MM.1S (cell line): ENCODE measurements around the gene PUS1.

Experiments
- DNase-seq: peaks from one replicate; pipeline ENCODE4 v3.0.0-alpha.2; 2015
- H2AFZ ChIP-seq: fragments of 300-600 bp; sonication (generic); 2 replicates; pipeline ENCODE4 v1.6.0; 2016; ENCODE audit warnings: antibody characterized with exemption, low read length
- H3F3A ChIP-seq: fragments of 300-600 bp; sonication (generic); 2 replicates; pipeline ENCODE4 v1.6.1; 2016; ENCODE audit warnings: mild to moderate bottlenecking, antibody characterized with exemption, low read length, moderate library complexity, mixed read lengths; ENCODE audit not compliant: insufficient read depth
- H3K27ac ChIP-seq: fragments of 300-600 bp; sonication (generic); 2 replicates; pipeline ENCODE4 v1.5.1; 2016; ENCODE audit warnings: mild to moderate bottlenecking, low read length
- H3K27me3 ChIP-seq: fragments of 300-600 bp; sonication (generic); replicated peaks from 2 replicates; pipeline ENCODE4 v1.6.0; 2016; ENCODE audit warnings: low read length; ENCODE audit not compliant: insufficient read depth
- H3K36me3 ChIP-seq: fragments of 300-600 bp; sonication (generic); replicated peaks from 2 replicates; pipeline ENCODE4 v1.6.1; 2016; ENCODE audit warnings: mild to moderate bottlenecking, low read length, mixed read lengths; ENCODE audit not compliant: insufficient read depth
- H3K4me1 ChIP-seq: fragments of 300-600 bp; sonication (generic); 2 replicates; pipeline ENCODE4 v1.6.1; 2016; ENCODE audit warnings: low read length, mixed read lengths
- H3K4me2 ChIP-seq: fragments of 300-600 bp; sonication (generic); 2 replicates; pipeline ENCODE4 v1.6.0; 2016; ENCODE audit warnings: low read depth, low read length
- H3K4me3 ChIP-seq: fragments of 300-600 bp; sonication (generic); 2 replicates; pipeline ENCODE4 v1.5.1; 2016; ENCODE audit warnings: low read length, mixed read lengths
- H3K79me2 ChIP-seq: fragments of 300-600 bp; sonication (generic); 2 replicates; pipeline ENCODE4 v1.6.1; 2016; ENCODE audit warnings: mixed run types, low read length, mixed read lengths
- H3K9ac ChIP-seq: fragments of 300-600 bp; sonication (generic); 2 replicates; pipeline ENCODE4 v1.6.1; 2016; ENCODE audit warnings: low read length, mixed read lengths
- H3K9me2 ChIP-seq: fragments of 300-600 bp; sonication (generic); replicated peaks from 2 replicates; pipeline ENCODE4 v1.6.1; 2016; ENCODE audit warnings: mild to moderate bottlenecking, low read length, mixed read lengths; ENCODE audit not compliant: insufficient read depth
- H3K9me3 ChIP-seq: fragments of 300-600 bp; sonication (generic); replicated peaks from 2 replicates; pipeline ENCODE4 v1.6.1; 2016; ENCODE audit warnings: mild to moderate bottlenecking, low read length, mixed read lengths; ENCODE audit not compliant: insufficient read depth
- H4K20me1 ChIP-seq: fragments of 300-600 bp; sonication (generic); 2 replicates; pipeline ENCODE4 v1.6.1; 2016; ENCODE audit warnings: mild to moderate bottlenecking, low read length, moderate library complexity, mixed read lengths; ENCODE audit not compliant: insufficient read depth
- CTCF ChIP-seq: fragments of 300-600 bp; sonication (generic); IDR thresholded peaks from 2 replicates; pipeline ENCODE4 v1.5.1; 2016; ENCODE audit warnings: antibody characterized with exemption, low read length, mixed read lengths
- EZH2 ChIP-seq: fragments of 300-600 bp; sonication (generic); optimal IDR thresholded peaks from 2 replicates; pipeline ENCODE3; 2017; ENCODE audit warnings: low read depth, mild to moderate bottlenecking, antibody characterized with exemption, low read length, mixed read lengths
- EZH2phosphoT487 ChIP-seq: fragments of 300-600 bp; sonication (generic); IDR thresholded peaks from 2 replicates; pipeline ENCODE4 v1.6.1; 2018; ENCODE audit warnings: antibody characterized with exemption, low read length

PUS1 gene

GRCh38 chr12:131919051-131919347 is 10.1 kb upstream of the PUS1 start:
- no peaks in the 10 kb centered on the region for H3K79me2 ChIP-seq
- H3K27ac ChIP-seq, result no peak overlapping the region
- no peak overlapping the region for H3K4me3 ChIP-seq
- H3K9me3 ChIP-seq, result no peaks in the 10 kb centered on the region
- H2AFZ ChIP-seq, result no peak overlapping the region
- DNase-seq, result no peak
- H4K20me1 ChIP-seq, result no peaks in the 10 kb centered on the region
- TF ChIP-seq EZH2phosphoT487 (no peak), EZH2 (no peak), CTCF (no peak)
- H3K27me3 ChIP-seq, result no peaks in the 10 kb centered on the region
- H3K36me3 ChIP-seq, result no peaks in the 10 kb centered on the region
- no peaks in the 10 kb centered on the region for H3K9me2 ChIP-seq
- H3K4me1 ChIP-seq, result peaks cover 5% of the 10 kb centered on the region
- no peak overlapping the region for H3K4me2 ChIP-seq
- no peaks in the 10 kb centered on the region for H3F3A ChIP-seq
- H3K9ac ChIP-seq, result no peak overlapping the region

GRCh38 chr12:131919366-131920156 is 9.5 kb upstream of the PUS1 start:
- DNase-seq, result no peak
- Histone ChIP-seq H2AFZ (no peak overlapping the region), H3K9ac (no peak overlapping the region), H3F3A (0 out of 2 replicates have a peak, but pooled peaks cover 2% of the 10 kb centered on the region), H3K79me2 (no peaks in the 10 kb centered on the region), H3K27me3 (no peaks in the 10 kb centered on the region), H4K20me1 (no peaks in the 10 kb centered on the region), H3K4me1 (peaks cover 5% of the 10 kb centered on the region), H3K36me3 (no peaks in the 10 kb centered on the region), H3K27ac (no peak overlapping the region), H3K9me2 (no peaks in the 10 kb centered on the region), H3K4me3 (no peak overlapping the region), H3K9me3 (no peaks in the 10 kb centered on the region), H3K4me2 (no peak overlapping the region)
- TF ChIP-seq EZH2phosphoT487, result no peak
- TF ChIP-seq EZH2, result no peak
- TF ChIP-seq CTCF, result no peak

GRCh38 chr12:131920157-131920508 is 8.9 kb upstream of the PUS1 start:
- Histone ChIP-seq H3K4me1 (peaks cover 5% of the 10 kb centered on the region), H3F3A (0 out of 2 replicates have a peak, but pooled peaks cover 6% of the 10 kb centered on the region), H3K9me3 (no peaks in the 10 kb centered on the region), H4K20me1 (no peaks in the 10 kb centered on the region), H2AFZ (no peak overlapping the region), H3K79me2 (no peaks in the 10 kb centered on the region), H3K4me3 (no peak overlapping the region), H3K4me2 (no peak overlapping the region), H3K27me3 (no peaks in the 10 kb centered on the region), H3K9ac (no peak overlapping the region), H3K27ac (no peak overlapping the region), H3K36me3 (no peaks in the 10 kb centered on the region), H3K9me2 (no peaks in the 10 kb centered on the region)
- TF ChIP-seq CTCF, result no peak
- TF ChIP-seq EZH2, result no peak
- no peak for TF ChIP-seq EZH2phosphoT487
- DNase-seq, result no peak
